Measurements from ENCODE around the gene ARMCX5.

ARMCX5 gene

DNA sequence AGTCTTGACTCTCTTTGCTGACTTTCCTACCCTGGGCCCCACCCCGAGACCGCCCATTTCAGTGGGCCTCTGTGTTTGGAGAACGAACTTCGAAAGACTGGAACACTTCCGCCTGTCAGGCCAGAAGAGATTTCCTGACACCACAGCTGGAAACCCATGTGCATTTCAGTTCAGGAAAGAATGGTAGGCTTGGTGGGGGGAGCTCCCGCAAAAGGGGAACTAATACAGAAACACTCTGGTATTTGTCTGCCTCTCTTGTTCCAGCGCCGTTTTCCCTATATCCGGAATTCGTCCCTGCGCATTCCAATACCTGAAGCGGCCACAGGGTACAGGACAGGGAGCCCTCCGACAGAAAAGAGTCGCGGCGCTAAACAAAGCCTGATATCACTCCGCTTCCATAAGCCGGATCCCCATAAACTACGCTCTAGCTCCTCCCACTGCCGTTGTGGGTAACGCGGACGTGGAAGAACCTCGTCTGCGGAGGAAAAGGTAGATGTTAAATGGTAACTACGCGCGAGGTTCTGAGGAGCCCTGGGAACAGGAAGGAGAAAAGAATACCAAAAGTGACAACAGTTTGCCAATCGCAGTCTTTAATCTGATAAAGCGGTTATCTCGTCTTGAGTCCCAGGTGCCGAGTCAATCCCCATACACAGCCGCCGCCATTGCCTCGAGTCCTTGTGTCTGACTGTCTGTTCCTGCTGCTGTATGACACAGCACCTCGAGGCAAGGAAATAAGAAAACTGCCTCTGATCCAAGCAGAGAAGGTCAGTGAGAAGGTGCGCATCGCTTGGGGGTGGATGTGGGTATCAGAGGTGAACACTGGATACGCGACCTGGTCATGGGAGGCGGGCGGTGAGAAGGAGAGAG, at the start of gene ARMCX5:
Gene ARMCX5 (plus strand): TSS at position 432 of the 867 bp plus-strand sequence. CDS start 2,627 bp downstream, outside the sequence.
- in situ Hi-C loops (cut with MboI; ENCODE audit: low sequenced_read_pairs) = no loop called here

GRCh38 chrX:102558607-102559006, 40.7 kb upstream of the ARMCX5 start:
- in situ Hi-C loops (cut with MboI; ENCODE audit: low sequenced_read_pairs) = no loop called here

GRCh38 chrX:102560423-102561068, 38.8 kb upstream of the ARMCX5 start:
- in situ Hi-C loops (cut with MboI; ENCODE audit: low sequenced_read_pairs) = no loop called here

GRCh38 chrX:102580891-102581290, 18.4 kb upstream of the ARMCX5 start:
- in situ Hi-C loops (cut with MboI; ENCODE audit: low sequenced_read_pairs) = no loop called here

DNA sequence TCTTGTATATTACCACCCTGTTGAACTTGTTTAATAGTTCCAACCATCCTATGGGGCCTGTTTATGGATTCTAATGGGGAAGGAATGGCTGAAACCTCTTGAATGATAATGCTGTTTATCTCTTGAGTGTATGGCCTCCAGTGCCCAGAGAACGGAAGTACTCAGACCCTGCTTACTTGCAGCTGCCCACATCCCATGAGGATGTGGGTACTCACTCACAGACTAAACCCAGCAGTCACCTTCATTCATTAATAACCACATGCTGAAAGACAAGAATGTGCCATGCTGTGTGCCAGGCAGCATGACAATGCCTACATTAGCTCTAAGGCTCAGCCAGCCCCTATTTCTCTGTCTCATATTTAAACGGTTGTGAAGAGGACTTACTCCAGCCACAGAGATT, 5.9 kb upstream of the ARMCX5 start:
- in situ Hi-C loops (cut with MboI; ENCODE audit: low sequenced_read_pairs) = no loop called here

GRCh38 chrX:102599951-102600579, 750 bp downstream of the ARMCX5 start:
- in situ Hi-C loops (cut with MboI; ENCODE audit: low sequenced_read_pairs) = no loop called here

GRCh38 chrX:102604327-102604726, 5.0 kb downstream of the ARMCX5 start:
- in situ Hi-C loops (cut with MboI; ENCODE audit: low sequenced_read_pairs) = no loop called here

- in situ Hi-C loops (cut with MboI; ENCODE audit: low sequenced_read_pairs) = no loop called here
Observed at GRCh38 chrX:102606115-102606514, 6.8 kb downstream of the ARMCX5 start.

- in situ Hi-C loops (cut with MboI; ENCODE audit: low sequenced_read_pairs) = no loop called here
Observed at GRCh38 chrX:102610905-102611304, 11.6 kb downstream of the ARMCX5 start.

GRCh38 chrX:102624105-102624504, 24.8 kb downstream of the ARMCX5 start:
- in situ Hi-C loops (cut with MboI; ENCODE audit: low sequenced_read_pairs) = no loop called here

DNA sequence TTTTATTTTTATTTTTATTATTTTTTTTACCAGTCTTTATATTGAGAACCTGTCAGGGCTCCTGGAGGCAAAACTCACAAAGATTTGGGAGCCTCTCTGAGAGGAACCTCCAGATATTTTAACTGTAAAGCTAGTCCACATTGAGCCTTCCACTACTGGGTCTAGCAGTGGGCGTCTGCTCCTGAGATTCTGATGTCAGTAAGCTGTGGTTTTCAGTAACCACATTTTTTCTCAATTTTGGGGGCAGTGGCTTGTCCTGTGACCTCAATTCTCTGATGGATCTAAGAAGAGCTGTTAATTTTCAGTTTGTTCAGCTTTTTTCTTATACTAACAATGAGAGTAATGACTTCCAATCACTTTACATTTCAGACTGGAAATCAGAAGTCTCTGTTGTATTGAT, 28.3 kb downstream of the ARMCX5 start:
- in situ Hi-C loops (cut with MboI; ENCODE audit: low sequenced_read_pairs) = no loop called here

GRCh38 chrX:102637561-102637960, 38.2 kb downstream of the ARMCX5 start:
- in situ Hi-C loops (cut with MboI; ENCODE audit: low sequenced_read_pairs) = no loop called here

DNA sequence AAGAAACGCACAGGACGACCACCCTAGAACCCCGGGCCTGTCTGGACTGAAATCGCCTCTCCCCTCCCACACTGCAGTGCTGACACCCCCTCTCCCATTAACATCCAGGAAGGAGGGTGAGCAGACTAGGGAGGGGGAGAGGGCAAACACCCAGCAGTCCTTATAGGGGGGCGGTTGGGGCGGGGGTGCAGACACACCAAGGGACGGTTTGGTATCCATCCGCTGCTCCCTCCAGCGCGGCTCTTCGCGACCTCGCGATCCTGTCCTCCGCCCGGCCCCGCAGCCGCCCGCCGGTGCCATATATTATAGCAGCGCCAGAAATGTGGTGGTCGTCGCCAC, 51.6 kb downstream of the ARMCX5 start:
- in situ Hi-C loops (cut with MboI; ENCODE audit: low sequenced_read_pairs) = no loop called here

DNA sequence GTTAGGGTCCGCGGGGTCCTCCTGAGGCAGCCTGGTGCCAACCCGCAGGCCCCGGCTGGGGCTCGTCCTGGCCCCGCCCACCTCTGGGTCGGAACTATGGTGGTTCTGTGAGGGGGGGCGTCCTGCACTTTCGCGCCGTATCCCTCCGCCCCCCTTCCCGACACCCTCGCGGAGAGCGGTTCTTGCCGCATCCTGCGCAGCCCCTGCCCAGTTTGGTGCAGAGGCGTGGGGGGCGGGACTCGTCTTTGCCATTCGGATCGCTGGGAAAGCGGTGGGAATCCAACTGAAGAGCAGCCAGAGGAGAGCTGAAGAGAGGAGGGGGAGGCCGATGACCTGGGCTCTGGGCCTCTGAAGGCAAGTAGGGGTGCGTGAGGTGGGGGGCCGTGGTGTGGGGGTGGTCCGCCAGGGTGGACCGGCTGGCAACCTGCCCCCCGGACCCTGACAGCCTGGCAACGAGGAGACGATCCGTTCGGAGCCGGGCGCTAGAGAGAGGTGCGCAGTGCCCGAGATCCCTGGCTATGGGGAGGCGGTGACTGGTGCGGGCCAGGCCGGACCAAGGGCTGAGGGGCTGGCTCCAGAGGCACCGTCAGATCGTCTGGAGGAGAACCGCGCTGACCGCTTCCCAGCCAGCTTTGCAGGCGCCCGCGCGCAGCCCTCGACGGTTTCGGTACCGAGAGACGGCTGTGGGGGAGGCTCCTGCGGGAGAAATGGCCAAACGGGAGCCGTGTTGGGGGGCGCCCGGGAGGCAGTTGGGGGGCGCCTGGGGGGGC, 52.1 kb downstream of the ARMCX5 start, which contains the start of gene GPRASP1:
Gene GPRASP1 (plus strand): TSS at position 242 of the 770 bp plus-strand sequence. CDS start 2,431 bp downstream, outside the sequence.
- in situ Hi-C loops (cut with MboI; ENCODE audit: low sequenced_read_pairs) = no loop called here

- in situ Hi-C loops (cut with MboI; ENCODE audit: low sequenced_read_pairs) = no loop called here
Observed at GRCh38 chrX:102652031-102652688, 52.8 kb downstream of the ARMCX5 start.

Data from hTERT RPE-1 (cell line).